ENCODE results near the gene GM2A.
A peak's percentile ranks its signal among the peaks of the same experiment; 100 is the strongest.

GM2A gene

DNA sequence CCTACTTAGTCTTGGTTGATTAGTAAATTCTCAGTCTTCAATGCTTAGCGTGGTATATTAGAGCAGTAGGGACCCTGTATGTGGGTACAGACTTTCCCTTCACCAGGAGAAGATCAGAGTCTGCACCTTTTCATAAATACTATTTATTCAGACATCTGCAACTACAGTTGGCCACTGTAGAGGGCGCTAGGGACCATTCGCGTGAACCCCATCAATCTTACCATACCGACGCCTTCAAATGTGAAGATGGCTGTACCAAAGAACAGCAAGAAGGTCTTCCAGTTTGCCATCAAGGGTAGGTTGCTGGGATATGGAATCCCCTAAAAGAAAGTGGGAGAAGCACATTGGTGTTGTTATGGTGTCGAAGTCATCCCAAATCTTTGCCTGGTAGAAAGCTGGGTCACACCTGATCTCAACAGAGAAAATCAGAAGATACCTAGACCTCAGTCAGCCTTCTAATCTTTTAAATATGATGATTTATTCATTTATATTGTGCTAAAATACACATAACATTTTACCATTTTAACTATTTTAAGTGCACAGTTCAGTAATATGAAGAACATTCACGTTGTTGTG is 31.5 kb downstream of the GM2A start:
- ChIA-PET CTCF (no interaction called here), POLR2A (ENCODE audit: low non-redundant PET) (no interaction called here)

DNA sequence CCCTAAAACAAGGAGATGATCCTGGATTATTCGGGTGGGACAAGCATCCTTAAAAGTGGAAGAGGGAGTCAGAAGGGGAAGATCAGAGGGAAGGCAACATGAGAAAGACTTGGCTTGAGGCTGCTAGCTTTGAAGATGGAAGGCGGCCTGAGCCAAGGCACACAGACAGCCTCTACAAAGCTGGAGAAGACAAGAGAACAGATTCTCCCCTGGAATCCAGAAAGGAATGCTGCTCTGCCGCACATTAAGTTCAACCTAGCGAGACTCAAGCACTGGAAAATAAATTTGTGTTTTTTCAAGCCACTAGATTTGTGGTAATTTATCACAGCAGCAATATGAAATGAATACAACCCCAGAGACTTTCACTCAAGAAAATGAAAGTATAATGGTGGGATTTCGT is 32.7 kb downstream of the GM2A start:
- H3K27ac ChIP-seq: no peak overlapping the region
- no peak for DNase-seq (ENCODE audit: low spot score)
- CTCF ChIA-PET: no interaction called here
- POLR2A ChIA-PET (ENCODE audit: low non-redundant PET): no interaction called here
- TF ChIP-seq, protein P1, sequence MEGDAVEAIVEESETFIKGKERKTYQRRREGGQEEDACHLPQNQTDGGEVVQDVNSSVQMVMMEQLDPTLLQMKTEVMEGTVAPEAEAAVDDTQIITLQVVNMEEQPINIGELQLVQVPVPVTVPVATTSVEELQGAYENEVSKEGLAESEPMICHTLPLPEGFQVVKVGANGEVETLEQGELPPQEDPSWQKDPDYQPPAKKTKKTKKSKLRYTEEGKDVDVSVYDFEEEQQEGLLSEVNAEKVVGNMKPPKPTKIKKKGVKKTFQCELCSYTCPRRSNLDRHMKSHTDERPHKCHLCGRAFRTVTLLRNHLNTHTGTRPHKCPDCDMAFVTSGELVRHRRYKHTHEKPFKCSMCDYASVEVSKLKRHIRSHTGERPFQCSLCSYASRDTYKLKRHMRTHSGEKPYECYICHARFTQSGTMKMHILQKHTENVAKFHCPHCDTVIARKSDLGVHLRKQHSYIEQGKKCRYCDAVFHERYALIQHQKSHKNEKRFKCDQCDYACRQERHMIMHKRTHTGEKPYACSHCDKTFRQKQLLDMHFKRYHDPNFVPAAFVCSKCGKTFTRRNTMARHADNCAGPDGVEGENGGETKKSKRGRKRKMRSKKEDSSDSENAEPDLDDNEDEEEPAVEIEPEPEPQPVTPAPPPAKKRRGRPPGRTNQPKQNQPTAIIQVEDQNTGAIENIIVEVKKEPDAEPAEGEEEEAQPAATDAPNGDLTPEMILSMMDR (conservative IDR thresholded peaks at IDR 0.05; ENCODE audit: low read depth): no peak

More for the DNA sequence above, 31.5 kb downstream of the GM2A start:
- TF ChIP-seq, protein P1 (conservative IDR thresholded peaks at IDR 0.05; ENCODE audit: low read depth): no peak
- DNase-seq (ENCODE audit: low spot score): no peak
- no peak overlapping the region for H3K27ac ChIP-seq

- DNase-seq (ENCODE audit: low spot score): no peak
- ChIA-PET POLR2A (ENCODE audit: low non-redundant PET) (no interaction called here), CTCF (no interaction called here)
- TF ChIP-seq, protein P1 (conservative IDR thresholded peaks at IDR 0.05; ENCODE audit: low read depth): no peak
- H3K27ac ChIP-seq: no peak overlapping the region
Measured at GRCh38 chr5:151286246-151286645, 33.3 kb downstream of the GM2A start.

DNA sequence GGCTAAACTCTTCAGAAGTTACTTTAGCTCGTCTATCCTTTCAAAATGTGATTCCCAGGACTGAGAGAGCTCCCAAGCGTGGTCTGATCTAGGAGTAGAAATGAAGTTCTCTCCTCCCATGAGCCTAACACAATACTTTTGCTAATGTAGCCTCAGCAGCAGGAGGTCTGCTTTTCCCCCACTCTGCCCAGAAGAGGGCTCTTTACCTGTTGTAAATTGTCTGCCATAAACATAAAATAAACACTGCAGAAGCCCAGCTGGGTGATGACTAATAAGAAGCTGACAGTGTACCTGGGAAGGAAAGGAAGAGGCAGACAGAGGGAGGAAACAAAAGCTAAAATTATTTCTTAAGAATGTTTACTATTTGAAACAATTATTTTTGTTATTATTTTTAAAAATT is 35.2 kb downstream of the GM2A start:
- DNase-seq (ENCODE audit: low spot score): peak; percentile 83
- ChIA-PET POLR2A (ENCODE audit: low non-redundant PET) (no interaction called here), CTCF (interaction anchor here (0.5 to 1.2 kb wide), 7 partner anchors 28 to 700 kb away, joined by 3 to 4 read pairs (median 3); no protein-coding TSS in a partner anchor)
- TF ChIP-seq, protein P1 (conservative IDR thresholded peaks at IDR 0.05; ENCODE audit: low read depth): no peak
- no peak overlapping the region for H3K27ac ChIP-seq

- DNase-seq (ENCODE audit: low spot score): no peak
- ChIA-PET CTCF (no interaction called here), POLR2A (ENCODE audit: low non-redundant PET) (no interaction called here)
- H3K27ac ChIP-seq: no peak overlapping the region
- TF ChIP-seq, protein P1 (conservative IDR thresholded peaks at IDR 0.05; ENCODE audit: low read depth): no peak
Measured at GRCh38 chr5:151293624-151294023, 40.6 kb downstream of the GM2A start.

- CTCF ChIA-PET: interaction anchor here (0.7 kb wide), 1 partner anchor 694 kb away, joined by 3 read pairs; no protein-coding TSS in a partner anchor
- POLR2A ChIA-PET (ENCODE audit: low non-redundant PET): no interaction called here
- no peak for DNase-seq (ENCODE audit: low spot score)
- no peak overlapping the region for H3K27ac ChIP-seq
- TF ChIP-seq, protein P1 (conservative IDR thresholded peaks at IDR 0.05; ENCODE audit: low read depth): no peak
Measured at GRCh38 chr5:151295138-151295537, 42.2 kb downstream of the GM2A start.
